ENCODE results near the gene RHBDF2. TPM values are rescaled to one million over a fixed set of nuclear protein-coding genes. Genes with fewer than 3 reads are reported as not detected.

RHBDF2 gene
- 10.1 TPM for polyA plus RNA-seq (ENCODE audit: insufficient read length)

GRCh38 chr17:76501018-76501826 lies at the start of gene RHBDF2:
Gene RHBDF2, minus strand, starts transcription at chr17:76501423. Its CDS starts 19,899 bp downstream, at chr17:76481524.
- peak; percentile 65 for DNase-seq

GRCh38 chr17:76549539-76549938 lies 48.3 kb upstream of the RHBDF2 start:
- DNase-seq: no peak

- no peak for DNase-seq
These were observed 47.9 kb upstream of the RHBDF2 start for GRCh38 chr17:76549215-76549518.

GRCh38 chr17:76548378-76549214 lies 47.4 kb upstream of the RHBDF2 start:
- DNase-seq: no peak

GRCh38 chr17:76547642-76548202 lies 46.5 kb upstream of the RHBDF2 start:
- no peak for DNase-seq

GRCh38 chr17:76547183-76547641 lies 46.0 kb upstream of the RHBDF2 start:
- DNase-seq: no peak

GRCh38 chr17:76546556-76547182 lies 45.4 kb upstream of the RHBDF2 start:
- no peak for DNase-seq

- no peak for DNase-seq
These were observed 44.8 kb upstream of the RHBDF2 start for GRCh38 chr17:76545918-76546555.

GRCh38 chr17:76544546-76545365 lies 43.5 kb upstream of the RHBDF2 start:
- no peak for DNase-seq

GRCh38 chr17:76543826-76544545 lies 42.8 kb upstream of the RHBDF2 start:
- no peak for DNase-seq

GRCh38 chr17:76543482-76543825 lies 42.2 kb upstream of the RHBDF2 start:
- no peak for DNase-seq

- DNase-seq: no peak
These were observed 41.8 kb upstream of the RHBDF2 start for GRCh38 chr17:76542984-76543383.

GRCh38 chr17:76542566-76542971 lies 41.3 kb upstream of the RHBDF2 start:
- DNase-seq: no peak

GRCh38 chr17:76541739-76542454 lies 40.7 kb upstream of the RHBDF2 start:
- DNase-seq: no peak

- peak; percentile 93 for DNase-seq
These were observed 39.4 kb upstream of the RHBDF2 start for GRCh38 chr17:76540381-76541300.

GRCh38 chr17:76539631-76540271 lies 38.5 kb upstream of the RHBDF2 start, which contains the start of gene PRCD:
Gene PRCD, plus strand, starts transcription at chr17:76540044. Its CDS starts 98 bp downstream, at chr17:76540142.
- no peak for DNase-seq

GRCh38 chr17:76538941-76539570 lies 37.8 kb upstream of the RHBDF2 start:
- no peak for DNase-seq
